ENCODE measurements around the gene RNF180.

GRCh38 chr5:64140018-64140417, 25.6 kb upstream of the RNF180 start:
- TF ChIP-seq CTCF (conservative IDR thresholded peaks at IDR 0.05; ENCODE audit: low read length) (no peak), EZH2phosphoT487 (IDR thresholded peaks at IDR 0.05; ENCODE audit: borderline replicate concordance) (no peak)

Measured in Loucy (cell line).